GM12875 (cell line): ENCODE measurements around the gene PARP16.

Experiments
- H3K4me3 ChIP-seq: one replicate; pipeline ENCODE4 v1.5.1; 2011; ENCODE audit warnings: low read depth, low read length, control low read depth
- CTCF ChIP-seq: IDR thresholded peaks from 2 replicates; pipeline ENCODE4 v1.5.1; 2011; ENCODE audit warnings: low read depth, mild to moderate bottlenecking, control low read depth, inconsistent platforms, low read length, moderate library complexity, borderline replicate concordance; ENCODE audit not compliant: insufficient read depth

Gene PARP16

DNA sequence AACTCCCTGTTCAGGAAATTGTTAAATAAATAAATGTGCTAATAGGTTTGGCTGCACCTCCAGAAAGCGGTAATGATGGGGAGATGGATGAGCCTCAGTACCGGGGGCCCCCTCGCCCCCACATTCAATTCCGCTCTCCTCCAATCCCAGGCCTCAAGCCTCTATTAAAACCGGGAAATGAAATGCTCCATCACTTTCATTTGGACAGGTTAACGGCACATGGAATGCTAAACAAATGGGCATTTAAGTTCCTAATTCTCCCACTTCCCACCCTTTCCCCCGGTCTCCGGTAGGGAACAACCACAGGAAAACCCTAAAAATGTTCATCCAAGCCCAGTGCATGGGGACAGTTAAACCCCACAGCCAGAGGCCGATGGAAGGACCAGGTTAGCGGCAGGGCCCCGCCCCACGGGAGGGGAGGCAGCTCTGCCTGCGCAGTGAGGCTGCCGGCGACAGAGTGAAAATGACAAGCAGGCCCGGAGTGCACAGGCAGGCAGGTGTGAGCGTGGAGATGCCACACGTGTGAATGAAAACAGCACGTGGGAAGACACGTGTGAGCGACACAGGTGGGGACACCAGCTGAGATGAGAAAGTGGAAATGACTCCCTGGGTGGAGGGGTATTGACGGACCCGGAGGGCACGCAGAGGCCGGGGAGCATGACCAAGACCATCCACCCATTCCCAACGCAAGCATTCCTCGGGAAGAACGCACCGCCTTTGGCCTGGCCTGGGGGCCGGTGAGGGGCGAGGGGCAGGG, 45.9 kb upstream of the PARP16 start:
- no peak overlapping the region for H3K4me3 ChIP-seq
- no peak for TF ChIP-seq CTCF

- no peak overlapping the region for H3K4me3 ChIP-seq
- no peak for TF ChIP-seq CTCF
Measured at GRCh38 chr15:65331811-65332210, 45.1 kb upstream of the PARP16 start.

- TF ChIP-seq CTCF = no peak
- no peak overlapping the region for H3K4me3 ChIP-seq
Measured at GRCh38 chr15:65330934-65331645, 44.4 kb upstream of the PARP16 start.

DNA sequence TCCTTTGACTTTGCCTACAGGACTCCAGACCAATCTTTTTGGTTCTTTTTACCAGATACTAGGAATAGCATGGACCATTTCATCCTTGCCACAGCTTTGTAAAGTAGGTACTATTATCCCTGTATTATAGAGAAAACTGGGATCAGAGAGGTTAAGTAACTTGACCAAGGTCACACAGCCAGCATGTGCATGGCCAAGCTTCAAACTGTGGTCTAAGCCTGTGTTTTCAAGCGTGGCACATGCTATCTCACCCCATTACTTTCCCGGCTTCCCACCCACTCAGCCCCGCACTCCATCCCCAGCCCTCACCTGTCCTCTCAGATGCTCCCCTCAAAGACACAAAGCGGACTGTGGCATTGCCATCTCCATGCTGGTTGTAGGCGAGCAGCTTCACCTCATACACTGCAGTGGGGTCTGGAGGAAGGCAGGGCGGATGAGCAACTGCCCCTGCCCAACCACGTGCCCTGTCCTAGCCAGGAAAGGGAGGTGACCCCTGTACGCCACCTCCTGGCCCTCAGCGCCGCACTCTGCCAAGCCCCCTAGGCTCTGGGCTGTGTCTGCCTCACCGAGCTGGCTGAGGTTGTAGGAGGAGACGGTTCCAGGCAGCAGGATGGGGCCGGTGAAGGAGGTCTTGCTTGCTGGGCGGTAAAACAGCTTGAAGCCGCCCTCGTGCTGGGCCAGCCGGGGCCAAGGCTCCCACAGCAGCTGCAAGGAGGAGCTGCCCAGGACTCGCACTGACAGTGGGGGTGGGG, 43.5 kb upstream of the PARP16 start:
- no peak for TF ChIP-seq CTCF
- no peak overlapping the region for H3K4me3 ChIP-seq

DNA sequence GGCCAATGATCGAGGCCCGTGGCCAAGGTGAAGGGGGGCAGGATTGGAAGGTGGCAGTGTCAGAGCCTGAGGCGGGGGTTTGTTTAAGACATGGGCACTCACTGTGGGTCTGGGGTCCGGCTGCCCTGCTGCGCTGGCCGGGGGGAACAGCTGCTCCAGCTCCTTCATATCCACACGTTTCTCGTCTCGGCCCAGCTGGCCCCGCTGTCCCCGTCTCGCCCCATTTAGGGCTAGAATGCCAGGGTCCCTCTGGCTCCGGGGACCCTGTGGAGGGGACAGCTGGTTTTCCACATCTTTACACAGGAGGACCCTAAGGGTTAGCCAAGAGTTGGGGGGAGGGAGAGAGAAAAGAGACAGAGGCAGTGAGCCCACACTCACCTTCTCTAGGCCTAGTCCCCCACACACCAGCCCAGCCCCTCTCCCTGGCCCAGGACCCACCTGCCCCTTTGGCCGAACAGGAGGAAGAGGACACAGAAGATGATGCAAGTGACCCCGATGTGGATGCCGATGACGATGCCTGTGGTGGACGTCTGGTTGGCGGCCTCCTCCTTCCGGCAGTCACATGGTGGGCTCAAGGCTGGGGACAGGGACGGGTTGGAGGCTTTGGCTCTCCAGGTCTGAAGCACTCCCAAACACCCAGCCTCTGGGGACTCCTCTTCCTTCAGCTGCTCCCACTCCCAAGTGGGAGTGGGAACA, 42.8 kb upstream of the PARP16 start:
- H3K4me3 ChIP-seq = no peak overlapping the region
- no peak for TF ChIP-seq CTCF

GRCh38 chr15:65328506-65329287, 42.0 kb upstream of the PARP16 start:
- no peak for TF ChIP-seq CTCF
- no peak overlapping the region for H3K4me3 ChIP-seq
